Activated T-helper 1 cell treated with anti-CD3 and anti-CD28 coated beads, Interleukin-12 subunit alpha, Interleukin-12 subunit beta, Interleukin-2, Interleukin-4 antibody, amounts not matched to agents 30 ng/mL and 10 ng/mL and 1 ng/mL, durations not matched to agents 14 hours and 24 hours and 36 hours (primary cell): ENCODE data around the gene MAML2. TPM values are rescaled to one million over a fixed set of nuclear protein-coding genes. Genes with fewer than 3 reads are reported as not detected.
A peak's percentile ranks its signal among the peaks of the same experiment; 100 is the strongest.

Source experiments
- DNase-seq: peaks from one replicate; pipeline ENCODE4 v3.0.0; 2021; ENCODE audit warnings: low spot score
- H3K27ac Mint-ChIP-seq: one replicate; pipeline ENCODE4 v1.8.0; 2021; ENCODE audit warnings: mild to moderate bottlenecking, mixed read lengths
- H3K27me3 Mint-ChIP-seq: one replicate; pipeline ENCODE4 v1.8.0; 2022; ENCODE audit warnings: mild to moderate bottlenecking, moderate library complexity, mixed read lengths; ENCODE audit not compliant: insufficient read depth
- H3K36me3 Mint-ChIP-seq: one replicate; pipeline ENCODE4 v1.8.0; 2021; ENCODE audit warnings: low read depth, mixed read lengths
- H3K4me1 Mint-ChIP-seq: one replicate; pipeline ENCODE4 v1.8.0; 2021; ENCODE audit warnings: low read depth, mixed read lengths
- H3K4me3 Mint-ChIP-seq: one replicate; pipeline ENCODE4 v1.8.0; 2021; ENCODE audit warnings: mild to moderate bottlenecking, moderate library complexity, mixed read lengths
- H3K9me3 Mint-ChIP-seq: one replicate; pipeline ENCODE4 v1.8.0; 2021; ENCODE audit warnings: mixed read lengths
- intact Hi-C: fragments of 100-400 bp; cut with micrococcal nuclease; formaldehyde crosslinking; loops from one replicate; pipeline ENCODE4 v1.15.1; 2024
- total RNA-seq: library from RNA; stranded (reverse); gene quantifications from 2 replicates; pipeline ENCODE4 v1.2.3, GENCODE V29; 2022

The MAML2 gene
- total RNA-seq, 1 donor from 2014 or later = 10.0 TPM

GRCh38 chr11:96161307-96162089 lies 181.5 kb downstream of the MAML2 start:
- peaks cover 4% of the 10 kb centered on the region for H3K36me3 Mint-ChIP-seq
- no peaks in the 10 kb centered on the region for H3K27me3 Mint-ChIP-seq
- no peak overlapping the region for H3K27ac Mint-ChIP-seq
- no peak overlapping the region for H3K4me3 Mint-ChIP-seq
- H3K4me1 Mint-ChIP-seq = peaks cover 28% of the 10 kb centered on the region
- no peaks in the 10 kb centered on the region for H3K9me3 Mint-ChIP-seq
- intact Hi-C loops = no loop called here
- no peak for DNase-seq

DNA sequence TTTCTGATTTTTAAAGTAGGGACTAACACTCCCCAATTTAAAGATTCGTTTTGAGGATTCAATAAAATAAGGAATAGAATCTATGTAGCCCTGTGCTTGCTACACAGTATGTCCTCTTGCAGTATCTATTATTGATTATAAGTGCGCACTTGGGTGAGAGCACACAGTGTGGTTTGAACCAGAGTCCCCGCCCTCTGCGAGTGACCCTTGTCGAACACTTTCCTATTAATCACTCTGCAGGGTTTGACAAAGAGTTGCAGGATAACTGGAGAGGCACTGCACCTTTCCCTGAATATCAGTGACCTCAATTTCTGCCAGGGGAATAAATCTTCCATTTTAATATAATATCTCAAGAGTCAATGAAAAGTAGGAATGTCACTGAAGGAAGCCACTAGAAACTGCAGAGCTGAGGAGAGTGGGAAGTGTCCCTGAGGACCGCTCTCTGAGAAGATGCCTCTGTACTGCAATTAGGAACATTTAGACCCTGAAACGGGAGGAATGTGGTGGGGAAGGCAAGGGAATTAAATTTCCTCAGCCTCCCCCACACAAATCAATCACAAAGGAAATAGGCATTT lies 182.2 kb downstream of the MAML2 start:
- H3K4me3 Mint-ChIP-seq = no peak overlapping the region
- DNase-seq = no peak
- H3K36me3 Mint-ChIP-seq = peaks cover 4% of the 10 kb centered on the region
- no peaks in the 10 kb centered on the region for H3K9me3 Mint-ChIP-seq
- intact Hi-C loops = no loop called here
- no peak overlapping the region for H3K27ac Mint-ChIP-seq
- H3K27me3 Mint-ChIP-seq = no peaks in the 10 kb centered on the region
- peaks cover 32% of the 10 kb centered on the region for H3K4me1 Mint-ChIP-seq

DNA sequence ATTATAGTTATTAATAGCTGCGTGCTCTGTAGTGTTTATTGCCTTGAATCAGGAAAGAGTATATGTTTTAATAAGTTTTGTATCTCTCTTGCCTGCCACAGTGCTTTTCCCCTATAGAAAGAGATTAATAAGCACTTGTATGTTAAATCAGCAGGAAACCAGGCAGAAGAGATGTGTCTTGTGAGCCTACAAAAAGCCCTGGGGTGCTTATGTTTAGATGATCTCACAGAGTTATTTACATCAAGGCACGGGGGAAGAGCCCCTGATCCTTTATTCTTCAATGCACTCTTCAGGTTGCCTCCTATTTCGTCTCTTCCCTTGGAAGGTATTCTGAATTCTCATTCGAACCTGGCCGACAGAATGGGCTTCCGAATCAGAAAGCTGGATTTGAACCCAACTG lies 183.0 kb downstream of the MAML2 start:
- H3K36me3 Mint-ChIP-seq = peaks cover 4% of the 10 kb centered on the region
- DNase-seq = no peak
- H3K27ac Mint-ChIP-seq = no peak overlapping the region
- intact Hi-C loops = no loop called here
- no peaks in the 10 kb centered on the region for H3K27me3 Mint-ChIP-seq
- H3K4me1 Mint-ChIP-seq = peaks cover 40% of the 10 kb centered on the region
- no peaks in the 10 kb centered on the region for H3K9me3 Mint-ChIP-seq
- H3K4me3 Mint-ChIP-seq = no peak overlapping the region

GRCh38 chr11:96158126-96158525 lies 184.9 kb downstream of the MAML2 start:
- Mint-ChIP-seq H3K4me3 (no peak overlapping the region), H3K27ac (peak overlapping the region; percentile 58), H3K9me3 (no peaks in the 10 kb centered on the region), H3K27me3 (no peaks in the 10 kb centered on the region), H3K36me3 (peaks cover 1% of the 10 kb centered on the region), H3K4me1 (peaks cover 48% of the 10 kb centered on the region)
- intact Hi-C loops = no loop called here
- DNase-seq = no peak

GRCh38 chr11:96157517-96157873 lies 185.5 kb downstream of the MAML2 start:
- DNase-seq = no peak
- Mint-ChIP-seq H3K27ac (peak overlapping the region; percentile 94), H3K27me3 (no peaks in the 10 kb centered on the region), H3K4me1 (peaks cover 51% of the 10 kb centered on the region), H3K4me3 (no peak overlapping the region), H3K9me3 (no peaks in the 10 kb centered on the region), H3K36me3 (peaks cover 4% of the 10 kb centered on the region)
- intact Hi-C loops = no loop called here

DNA sequence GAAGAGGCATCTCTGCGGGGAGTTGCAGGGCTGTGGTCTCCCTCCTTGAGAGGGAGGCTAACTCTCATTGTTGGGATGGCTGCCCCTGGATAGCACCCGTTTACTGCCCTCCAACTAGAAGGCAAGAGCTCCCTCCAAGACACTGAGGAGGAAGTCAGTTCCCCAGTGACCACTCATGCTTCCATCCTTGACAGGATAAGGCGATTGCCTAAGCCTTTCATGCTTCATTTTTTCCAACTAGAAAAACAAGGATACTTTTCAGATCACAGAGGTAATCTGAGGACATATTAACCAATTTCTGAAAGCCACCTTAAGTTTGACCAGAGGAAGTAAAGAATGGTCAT lies 186.6 kb downstream of the MAML2 start:
- H3K27ac Mint-ChIP-seq = peak overlapping the region; percentile 94
- intact Hi-C loops = loop anchor here (1.0 kb wide), 9 partner anchors 44 to 233 kb away; partner anchors contain the start of genes CCDC82 and MAML2
- peaks cover 5% of the 10 kb centered on the region for H3K36me3 Mint-ChIP-seq
- H3K9me3 Mint-ChIP-seq = no peaks in the 10 kb centered on the region
- DNase-seq = no peak
- H3K4me1 Mint-ChIP-seq = peaks cover 55% of the 10 kb centered on the region
- peak overlapping the region; percentile 61 for H3K4me3 Mint-ChIP-seq
- H3K27me3 Mint-ChIP-seq = no peaks in the 10 kb centered on the region

- H3K27me3 Mint-ChIP-seq = no peaks in the 10 kb centered on the region
- H3K36me3 Mint-ChIP-seq = peaks cover 5% of the 10 kb centered on the region
- intact Hi-C loops = loop anchor here (1.0 kb wide), 9 partner anchors 44 to 233 kb away; partner anchors contain the start of genes CCDC82 and MAML2
- H3K9me3 Mint-ChIP-seq = no peaks in the 10 kb centered on the region
- H3K4me3 Mint-ChIP-seq = peak overlapping the region; percentile 61
- H3K27ac Mint-ChIP-seq = peak overlapping the region; percentile 94
- H3K4me1 Mint-ChIP-seq = peaks cover 55% of the 10 kb centered on the region
- peak; percentile 41 for DNase-seq
Observed at GRCh38 chr11:96155627-96156378, 187.2 kb downstream of the MAML2 start.

DNA sequence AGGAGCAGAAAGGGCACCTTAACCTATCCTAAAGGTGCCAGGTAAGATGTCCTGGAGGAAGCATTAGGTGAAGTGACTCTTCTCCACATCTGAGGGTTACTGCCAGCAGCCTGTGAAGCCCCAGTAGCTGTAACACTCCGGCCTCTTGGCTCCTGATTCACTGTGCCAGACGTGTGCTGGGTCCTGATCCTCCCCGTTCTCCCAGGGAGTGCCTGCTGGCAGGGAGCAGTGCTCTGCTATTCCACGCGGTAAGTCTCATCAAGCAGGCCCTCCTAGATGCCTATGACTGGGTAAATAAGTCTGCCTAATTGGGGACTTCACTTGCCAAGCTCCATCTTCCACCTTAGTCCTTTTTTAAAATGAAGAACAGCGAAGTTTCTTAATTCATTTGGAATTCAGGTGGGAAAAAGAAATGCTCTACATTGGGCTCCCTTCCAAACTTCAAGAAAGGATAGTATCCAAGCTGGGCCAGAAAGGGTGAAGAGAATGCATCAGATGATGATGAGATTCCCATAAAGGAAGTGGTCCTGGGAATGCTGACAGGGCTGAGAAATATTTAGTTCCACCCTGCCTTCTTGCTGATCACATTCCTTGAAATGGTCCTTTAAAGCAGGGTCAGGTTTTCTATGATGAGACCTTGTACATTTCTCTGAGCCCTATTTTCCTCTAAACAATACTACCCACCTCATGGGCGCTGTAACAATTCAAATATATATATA lies 188.0 kb downstream of the MAML2 start:
- Mint-ChIP-seq H3K9me3 (no peaks in the 10 kb centered on the region), H3K4me3 (no peak overlapping the region), H3K27ac (peak overlapping the region; percentile 25), H3K27me3 (no peaks in the 10 kb centered on the region), H3K4me1 (peaks cover 55% of the 10 kb centered on the region), H3K36me3 (peaks cover 5% of the 10 kb centered on the region)
- DNase-seq = no peak
- intact Hi-C loops = no loop called here

DNA sequence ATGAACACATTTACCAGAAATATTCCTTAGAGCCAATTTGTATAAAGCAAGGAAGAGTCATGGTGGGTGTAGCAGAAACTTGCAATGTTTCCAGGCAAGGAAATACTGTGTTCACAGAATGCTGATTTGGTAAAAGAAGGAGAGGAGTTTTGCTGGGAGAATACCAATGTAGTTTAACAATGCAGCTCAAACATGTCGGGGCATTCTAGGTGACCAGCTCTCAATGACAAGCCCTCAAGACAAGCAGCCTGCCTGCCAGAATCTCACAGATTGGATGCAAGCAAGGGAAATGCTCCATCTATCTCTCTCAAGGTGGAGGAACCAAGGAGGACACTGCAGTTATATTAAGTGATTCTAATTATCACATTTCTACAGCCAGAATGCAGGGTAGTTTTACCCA lies 190.4 kb downstream of the MAML2 start:
- intact Hi-C loops = no loop called here
- no peak overlapping the region for H3K4me3 Mint-ChIP-seq
- no peak for DNase-seq
- H3K27ac Mint-ChIP-seq = no peak overlapping the region
- H3K4me1 Mint-ChIP-seq = peaks cover 48% of the 10 kb centered on the region
- no peaks in the 10 kb centered on the region for H3K9me3 Mint-ChIP-seq
- no peaks in the 10 kb centered on the region for H3K27me3 Mint-ChIP-seq
- H3K36me3 Mint-ChIP-seq = peaks cover 9% of the 10 kb centered on the region

DNA sequence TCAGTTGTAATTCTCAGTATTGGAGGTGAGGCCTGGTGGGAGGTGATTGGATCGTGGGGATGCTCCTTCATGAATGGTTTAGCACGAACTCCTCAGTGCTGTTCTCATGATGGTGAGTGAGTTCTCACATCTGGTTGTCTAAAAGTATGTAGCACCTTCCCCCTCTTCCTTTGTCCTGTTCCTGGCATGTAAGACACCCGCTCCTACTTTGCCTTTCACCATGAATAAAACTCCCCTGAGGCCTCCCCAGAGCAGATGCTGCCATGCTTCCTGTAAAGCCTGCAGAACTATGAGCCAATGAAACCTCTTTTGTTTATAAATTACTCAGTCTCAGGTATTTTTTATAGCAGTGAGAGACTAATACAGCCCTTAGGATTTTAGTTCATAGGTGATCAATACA lies 191.5 kb downstream of the MAML2 start:
- intact Hi-C loops = no loop called here
- Mint-ChIP-seq H3K36me3 (peaks cover 9% of the 10 kb centered on the region), H3K4me1 (peaks cover 43% of the 10 kb centered on the region), H3K27me3 (no peaks in the 10 kb centered on the region), H3K27ac (no peak overlapping the region), H3K4me3 (no peak overlapping the region), H3K9me3 (no peaks in the 10 kb centered on the region)
- DNase-seq = no peak

DNA sequence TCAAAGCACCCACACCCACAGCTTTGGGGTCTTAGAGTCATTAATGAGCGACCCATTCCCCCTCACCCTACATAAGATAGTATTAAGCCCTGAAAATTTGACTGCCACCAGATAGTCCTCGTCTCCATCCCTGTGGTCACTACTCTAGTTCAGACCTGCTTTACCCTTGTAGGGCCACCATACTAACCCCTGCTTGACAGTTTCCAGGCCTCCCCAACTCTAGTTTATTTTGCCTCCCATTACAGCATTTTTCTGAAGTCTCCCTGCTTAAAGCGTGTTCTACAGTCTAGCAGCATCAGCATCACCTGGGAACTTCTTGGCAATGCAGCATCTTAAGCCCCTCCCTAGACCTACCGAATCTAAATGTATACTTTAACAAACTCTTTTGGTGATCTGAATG lies 192.4 kb downstream of the MAML2 start:
- intact Hi-C loops = no loop called here
- DNase-seq = no peak
- Mint-ChIP-seq H3K4me1 (peaks cover 34% of the 10 kb centered on the region), H3K27me3 (no peaks in the 10 kb centered on the region), H3K9me3 (no peaks in the 10 kb centered on the region), H3K4me3 (no peak overlapping the region), H3K36me3 (peaks cover 9% of the 10 kb centered on the region), H3K27ac (no peak overlapping the region)

DNA sequence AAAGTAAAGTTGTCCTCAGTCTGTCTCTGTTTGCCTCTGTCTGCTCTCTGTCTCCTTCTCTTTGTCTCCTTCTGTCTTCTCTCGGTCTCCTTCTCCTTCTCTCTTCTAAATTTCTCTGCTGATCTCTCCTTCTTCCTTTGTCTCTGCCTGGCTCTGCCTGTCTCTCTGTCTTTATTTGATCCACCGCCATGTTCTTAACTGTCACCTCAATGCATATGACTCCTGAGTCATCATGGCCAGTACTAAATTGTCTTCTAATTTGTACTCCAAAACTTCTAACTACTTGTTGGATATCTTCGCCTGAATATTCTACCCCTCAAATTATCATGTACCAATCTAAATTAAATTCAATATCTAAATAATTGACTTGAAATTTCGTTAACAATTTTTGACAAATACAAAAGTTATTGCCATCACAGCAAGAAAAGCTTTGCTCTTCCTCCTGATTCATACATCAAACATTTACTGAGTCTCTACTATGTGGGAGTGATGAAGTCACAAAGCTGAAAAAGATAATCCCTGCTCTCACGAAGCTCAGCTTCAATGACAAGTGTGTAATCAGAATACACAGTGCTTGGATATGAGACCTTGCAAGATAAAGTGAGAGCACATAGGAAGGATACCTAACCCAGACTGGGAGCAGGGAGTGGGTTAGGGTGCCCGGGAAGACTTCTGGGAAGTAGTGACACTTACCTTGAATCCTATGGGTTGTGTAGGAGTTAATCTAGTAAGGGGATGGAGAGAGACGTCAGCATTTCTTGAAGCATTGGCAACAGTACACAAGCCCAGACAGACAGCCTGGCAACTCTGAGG lies 193.0 kb downstream of the MAML2 start:
- intact Hi-C loops = no loop called here
- no peak for DNase-seq
- no peak overlapping the region for H3K27ac Mint-ChIP-seq
- H3K4me3 Mint-ChIP-seq = no peak overlapping the region
- H3K27me3 Mint-ChIP-seq = no peaks in the 10 kb centered on the region
- H3K4me1 Mint-ChIP-seq = peaks cover 33% of the 10 kb centered on the region
- H3K36me3 Mint-ChIP-seq = peaks cover 9% of the 10 kb centered on the region
- no peaks in the 10 kb centered on the region for H3K9me3 Mint-ChIP-seq
